ENCODE data around the gene YIPF7. TPM values are rescaled to one million over a fixed set of nuclear protein-coding genes. Genes with fewer than 3 reads are reported as not detected.
A peak's percentile ranks its signal among the peaks of the same experiment; 100 is the strongest.

The YIPF7 gene
- not detected in 3 replicates for total RNA-seq
- long read RNA-seq = 0 reads

GRCh38 chr4:44651425-44651824 is at the start of gene YIPF7:
YIPF7 (minus strand) TSS chr4:44651625; CDS start chr4:44650100, 1,525 bp downstream.
- peaks cover 21% of the 10 kb centered on the region for H3K27me3 Mint-ChIP-seq (ENCODE audit: low read depth)
- H3K36me3 Mint-ChIP-seq (ENCODE audit: low read depth) = no peaks in the 10 kb centered on the region
- H3K9me3 Mint-ChIP-seq (ENCODE audit: low read depth) = no peaks in the 10 kb centered on the region
- H3K4me3 Mint-ChIP-seq (ENCODE audit: unreplicated experiment) = no peak within 1 kb of the TSS
- TF ChIP-seq CTCF (IDR thresholded peaks at IDR 0.05) = no peak
- no peak within 1 kb of the TSS for H3K27ac Mint-ChIP-seq (ENCODE audit: unreplicated experiment)
- DNase-seq (ENCODE audit: low spot score) = no peak
- no peaks in the 10 kb centered on the region for H3K4me1 Mint-ChIP-seq (ENCODE audit: low read depth)

- Mint-ChIP-seq H3K4me3 (ENCODE audit: unreplicated experiment) (no peak overlapping the region), H3K9me3 (ENCODE audit: low read depth) (no peaks in the 10 kb centered on the region), H3K27ac (ENCODE audit: unreplicated experiment) (no peak overlapping the region), H3K27me3 (ENCODE audit: low read depth) (no peaks in the 10 kb centered on the region), H3K4me1 (ENCODE audit: low read depth) (no peaks in the 10 kb centered on the region), H3K36me3 (ENCODE audit: low read depth) (peaks cover 19% of the 10 kb centered on the region)
- no peak for DNase-seq (ENCODE audit: low spot score)
- TF ChIP-seq CTCF (IDR thresholded peaks at IDR 0.05) = no peak
Measured at GRCh38 chr4:44701037-44701436, 49.6 kb upstream of the YIPF7 start.

GRCh38 chr4:44700427-44700826 is 49.0 kb upstream of the YIPF7 start:
- no peak for DNase-seq (ENCODE audit: low spot score)
- Mint-ChIP-seq H3K27me3 (ENCODE audit: low read depth) (no peaks in the 10 kb centered on the region), H3K4me1 (ENCODE audit: low read depth) (no peaks in the 10 kb centered on the region), H3K9me3 (ENCODE audit: low read depth) (no peaks in the 10 kb centered on the region), H3K4me3 (ENCODE audit: unreplicated experiment) (no peak overlapping the region), H3K27ac (ENCODE audit: unreplicated experiment) (no peak overlapping the region), H3K36me3 (ENCODE audit: low read depth) (peaks cover 20% of the 10 kb centered on the region)
- no peak for TF ChIP-seq CTCF (IDR thresholded peaks at IDR 0.05)

- Mint-ChIP-seq H3K4me1 (ENCODE audit: low read depth) (peaks cover 12% of the 10 kb centered on the region), H3K36me3 (ENCODE audit: low read depth) (peaks cover 15% of the 10 kb centered on the region)
Measured at GRCh38 chr4:44684648-44685047, 33.2 kb upstream of the YIPF7 start.

GRCh38 chr4:44679060-44679459 is 27.6 kb upstream of the YIPF7 start:
- Mint-ChIP-seq H3K27ac (ENCODE audit: unreplicated experiment) (peak overlapping the region; percentile 96), H3K9me3 (ENCODE audit: low read depth) (no peaks in the 10 kb centered on the region), H3K4me1 (ENCODE audit: low read depth) (peaks cover 27% of the 10 kb centered on the region), H3K36me3 (ENCODE audit: low read depth) (peaks cover 2% of the 10 kb centered on the region), H3K4me3 (ENCODE audit: unreplicated experiment) (peak overlapping the region; percentile 89), H3K27me3 (ENCODE audit: low read depth) (no peaks in the 10 kb centered on the region)
- no peak for TF ChIP-seq CTCF (IDR thresholded peaks at IDR 0.05)
- no peak for DNase-seq (ENCODE audit: low spot score)

More at GRCh38 chr4:44684648-44685047, 33.2 kb upstream of the YIPF7 start:
- Mint-ChIP-seq H3K27ac (ENCODE audit: unreplicated experiment) (no peak overlapping the region), H3K27me3 (ENCODE audit: low read depth) (no peaks in the 10 kb centered on the region), H3K4me3 (ENCODE audit: unreplicated experiment) (no peak overlapping the region), H3K9me3 (ENCODE audit: low read depth) (no peaks in the 10 kb centered on the region)
- DNase-seq (ENCODE audit: low spot score) = no peak
- TF ChIP-seq CTCF (IDR thresholded peaks at IDR 0.05) = no peak
